Body of pancreas (tissue), 4 donors: ENCODE data around the gene CYP46A1.

Experiments used
- CTCF ChIP-seq, 7 experiments: fragments of 450-650 bp in 4 of 7; fragments of 200-600 bp in 3 of 7; sonication (generic) in 3 of 7; IDR thresholded peaks; one replicate each; pipeline ENCODE4 v1.5.1; 2016 to 2019; ENCODE audit warnings: antibody characterized with exemption in 7 of 7
- POLR2A ChIP-seq, 3 donors: fragments of 450-650 bp; IDR thresholded peaks; one replicate each; pipeline ENCODE4 v1.6.1; 2016; ENCODE audit warnings: antibody characterized with exemption in 3 of 3, mild to moderate bottlenecking in 2 of 3

GRCh38 chr14:99740411-99740810, 56.3 kb downstream of the CYP46A1 start:
- TF ChIP-seq POLR2A (IDR thresholded peaks at IDR 0.05), result no peak
- no peak for TF ChIP-seq CTCF (IDR thresholded peaks at IDR 0.05)
